Pericardium fibroblast (primary cell): ENCODE measurements around the gene ZC3H7A. TPM values are rescaled to one million over a fixed set of nuclear protein-coding genes. Genes with fewer than 3 reads are reported as not detected.

Source experiments
- total RNA-seq: library from RNA; depleted of rRNA; stranded (reverse); fragments of >200 nt; gene quantifications from 2 replicates; pipeline ENCODE4 v1.2.3, GENCODE V29; 2015

The ZC3H7A gene, protein sequence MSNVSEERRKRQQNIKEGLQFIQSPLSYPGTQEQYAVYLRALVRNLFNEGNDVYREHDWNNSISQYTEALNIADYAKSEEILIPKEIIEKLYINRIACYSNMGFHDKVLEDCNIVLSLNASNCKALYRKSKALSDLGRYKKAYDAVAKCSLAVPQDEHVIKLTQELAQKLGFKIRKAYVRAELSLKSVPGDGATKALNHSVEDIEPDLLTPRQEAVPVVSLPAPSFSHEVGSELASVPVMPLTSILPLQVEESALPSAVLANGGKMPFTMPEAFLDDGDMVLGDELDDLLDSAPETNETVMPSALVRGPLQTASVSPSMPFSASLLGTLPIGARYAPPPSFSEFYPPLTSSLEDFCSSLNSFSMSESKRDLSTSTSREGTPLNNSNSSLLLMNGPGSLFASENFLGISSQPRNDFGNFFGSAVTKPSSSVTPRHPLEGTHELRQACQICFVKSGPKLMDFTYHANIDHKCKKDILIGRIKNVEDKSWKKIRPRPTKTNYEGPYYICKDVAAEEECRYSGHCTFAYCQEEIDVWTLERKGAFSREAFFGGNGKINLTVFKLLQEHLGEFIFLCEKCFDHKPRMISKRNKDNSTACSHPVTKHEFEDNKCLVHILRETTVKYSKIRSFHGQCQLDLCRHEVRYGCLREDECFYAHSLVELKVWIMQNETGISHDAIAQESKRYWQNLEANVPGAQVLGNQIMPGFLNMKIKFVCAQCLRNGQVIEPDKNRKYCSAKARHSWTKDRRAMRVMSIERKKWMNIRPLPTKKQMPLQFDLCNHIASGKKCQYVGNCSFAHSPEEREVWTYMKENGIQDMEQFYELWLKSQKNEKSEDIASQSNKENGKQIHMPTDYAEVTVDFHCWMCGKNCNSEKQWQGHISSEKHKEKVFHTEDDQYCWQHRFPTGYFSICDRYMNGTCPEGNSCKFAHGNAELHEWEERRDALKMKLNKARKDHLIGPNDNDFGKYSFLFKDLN
- 29.3 and 32.3 TPM in 2 replicates for total RNA-seq

DNA sequence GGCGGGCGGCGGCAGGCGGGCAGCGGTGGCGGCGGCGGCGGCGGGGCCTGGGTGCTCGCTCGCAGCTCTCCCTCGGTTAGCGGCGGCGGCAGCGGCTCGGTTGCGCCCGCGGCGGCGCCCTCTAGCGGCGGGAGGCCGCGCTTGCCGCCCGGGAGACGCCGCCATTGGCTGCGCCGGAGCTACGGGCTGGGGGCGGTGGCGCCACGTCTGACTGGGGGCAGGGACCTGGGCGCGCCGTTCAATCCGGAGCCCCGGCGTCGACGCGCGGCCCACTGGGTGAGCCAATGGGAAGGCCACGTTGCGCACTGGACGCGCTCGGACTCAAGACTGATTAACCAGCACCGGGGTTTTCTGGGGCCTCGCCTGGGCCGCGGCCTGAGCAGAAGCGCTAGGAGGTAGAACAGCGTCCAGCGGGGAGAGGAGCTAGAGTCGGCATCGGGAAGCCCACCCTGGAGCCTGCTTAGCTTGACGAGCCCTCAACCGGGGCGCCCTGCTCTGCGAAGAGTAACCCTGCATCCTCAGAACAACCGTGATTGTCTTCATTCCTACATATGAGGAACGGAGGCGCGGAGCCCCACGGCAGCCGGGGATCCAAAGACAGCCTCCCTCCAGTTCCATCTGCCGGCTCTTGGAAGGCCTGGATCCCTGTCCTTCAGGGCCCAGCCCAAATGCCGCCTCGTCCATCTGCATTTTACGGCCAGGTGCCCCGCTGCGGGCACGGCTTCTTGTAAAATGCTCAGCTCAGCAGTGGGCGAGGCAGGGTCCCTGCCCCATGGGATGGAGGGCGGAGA, at the start of gene ZC3H7A:
ZC3H7A (minus strand) TSS at position 93 of the 791 bp plus-strand sequence. CDS start 14,904 bp downstream, outside the sequence.

DNA sequence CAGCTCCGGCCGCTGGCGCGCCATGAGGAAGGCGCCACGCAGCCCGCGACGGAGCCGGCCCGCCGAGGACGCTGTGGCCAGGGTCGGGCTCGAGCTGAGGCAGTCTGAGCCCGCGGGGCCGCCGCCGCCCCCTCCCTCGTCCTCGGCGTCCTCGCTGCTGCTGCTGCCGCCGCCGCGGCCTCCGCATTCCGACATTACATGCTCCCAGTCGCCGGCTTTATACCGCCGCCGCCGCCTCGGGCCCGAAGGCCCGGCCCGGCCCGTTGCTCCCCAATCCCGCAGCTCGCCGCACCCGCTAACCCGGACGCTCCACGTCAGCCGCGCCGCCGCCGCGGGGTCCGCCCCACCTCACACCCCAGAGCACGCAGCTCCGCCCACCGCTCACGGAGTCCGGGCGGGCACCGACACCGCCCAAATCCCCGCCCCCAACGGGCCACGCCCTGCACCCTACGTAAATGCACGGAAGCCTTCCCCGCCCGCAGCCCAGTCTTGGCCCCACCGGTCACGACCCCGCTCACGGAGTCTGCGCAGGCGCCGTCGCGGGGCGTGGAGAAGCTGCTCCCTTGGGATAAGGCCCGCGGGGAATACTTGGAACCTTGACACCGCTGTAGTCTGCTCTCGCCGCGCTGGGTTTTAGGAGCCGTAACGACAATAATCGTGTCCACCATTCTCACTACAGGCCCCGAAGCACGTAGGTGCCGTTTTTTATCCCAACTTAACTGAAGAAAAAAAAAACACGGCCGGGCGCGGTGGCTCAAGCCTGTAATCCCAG, 54.3 kb downstream of the ZC3H7A start, which contains the start of gene TXNDC11:
TXNDC11 (minus strand) TSS at position 322 of the 772 bp plus-strand sequence; CDS start at position 195, 127 bp downstream.

Other genes starting within 250 kb of the ZC3H7A start
- gene LITAF, start 210.3 kb downstream of the ZC3H7A start, total RNA-seq, result 25.2 and 41.8 TPM in 2 replicates
- 6.6 and 8.8 TPM in 2 replicates for gene SNN, start 128.8 kb downstream of the ZC3H7A start, total RNA-seq
- gene TXNDC11, start 54.4 kb downstream of the ZC3H7A start, total RNA-seq, result 28.7 and 37.3 TPM in 2 replicates
- gene RSL1D1, start 54.3 kb upstream of the ZC3H7A start, total RNA-seq, result 107 and 167 TPM in 2 replicates
- gene GSPT1, start 118.7 kb upstream of the ZC3H7A start, total RNA-seq, result 47.7 and 54.8 TPM in 2 replicates
- 0.23 and 2.3 TPM in 2 replicates for gene NPIPB2, start 144.8 kb upstream of the ZC3H7A start, total RNA-seq
- not detected in 2 replicates for gene TNFRSF17, start 168.0 kb upstream of the ZC3H7A start, total RNA-seq
- 6.3 and 6.4 TPM in 2 replicates for gene SNX29, start 179.5 kb upstream of the ZC3H7A start, total RNA-seq